Activated CD8-positive, alpha-beta memory T cell treated with anti-CD3 and anti-CD28 coated beads, Interleukin-2, amount 50 U/mL, for 48 hours (primary cell): ENCODE measurements around the gene VPS37B.
A peak's percentile ranks its signal among the peaks of the same experiment; 100 is the strongest.
"Not testable (repeated sequence)": the region's sequence is repeated elsewhere in the genome, so short reads cannot be mapped to it uniquely, and the experiment has no call there.

ENCODE experiments used
- DNase-seq: peaks from one replicate; pipeline ENCODE4 v3.0.0-alpha.2; 2020

Gene VPS37B

GRCh38 chr12:122905258-122905657 is 9.3 kb upstream of the VPS37B start:
- DNase-seq = not testable (repeated sequence)

GRCh38 chr12:122903693-122904034 is 7.7 kb upstream of the VPS37B start:
- DNase-seq = no peak

- DNase-seq = no peak
Measured at GRCh38 chr12:122902854-122903692, 7.1 kb upstream of the VPS37B start.

- no peak for DNase-seq
Measured at GRCh38 chr12:122899887-122900286, 4.0 kb upstream of the VPS37B start.

- no peak for DNase-seq
Measured at GRCh38 chr12:122896662-122897061, 738 bp upstream of the VPS37B start.

- DNase-seq = no peak
Measured at GRCh38 chr12:122895320-122895703, 612 bp downstream of the VPS37B start.

- DNase-seq = no peak
Measured at GRCh38 chr12:122894193-122895121, 1.5 kb downstream of the VPS37B start.

GRCh38 chr12:122893208-122894153 is 2.4 kb downstream of the VPS37B start:
- no peak for DNase-seq

- not testable (repeated sequence) for DNase-seq
Measured at GRCh38 chr12:122892724-122893123, 3.2 kb downstream of the VPS37B start.

- DNase-seq = no peak
Measured at GRCh38 chr12:122891661-122892525, 4.0 kb downstream of the VPS37B start.

GRCh38 chr12:122889761-122890520 is 6.0 kb downstream of the VPS37B start:
- DNase-seq = no peak

- no peak for DNase-seq
Measured at GRCh38 chr12:122888232-122888752, 7.6 kb downstream of the VPS37B start.

- DNase-seq = no peak
Measured at GRCh38 chr12:122887819-122888212, 8.1 kb downstream of the VPS37B start.

- peak; percentile 77 for DNase-seq
Measured at GRCh38 chr12:122886851-122887818, 8.8 kb downstream of the VPS37B start.

GRCh38 chr12:122886161-122886560 is 9.8 kb downstream of the VPS37B start:
- DNase-seq = no peak

GRCh38 chr12:122884860-122885259 is 11.1 kb downstream of the VPS37B start:
- no peak for DNase-seq

GRCh38 chr12:122884091-122884826 is 11.7 kb downstream of the VPS37B start:
- peak; percentile 35 for DNase-seq

- no peak for DNase-seq
Measured at GRCh38 chr12:122882908-122883558, 12.9 kb downstream of the VPS37B start.
